ENCODE data around the gene GLRX3.

The GLRX3 gene

GRCh38 chr10:130226012-130226411, 89.8 kb downstream of the GLRX3 start:
- no peak overlapping the region for H3K9ac ChIP-seq (ENCODE audit: low read length)
- H3K36me3 ChIP-seq (replicated peaks; ENCODE audit: low read depth, low read length): no peaks in the 10 kb centered on the region
- H3K4me3 ChIP-seq (ENCODE audit: low read length): no peak overlapping the region
- H2AFZ ChIP-seq (ENCODE audit: low read depth, low read length): no peak overlapping the region
- H3K79me2 ChIP-seq (ENCODE audit: low read length): no peaks in the 10 kb centered on the region
- no peaks in the 10 kb centered on the region for H3K9me3 ChIP-seq (ENCODE audit: insufficient read depth, low read length)
- H3K4me2 ChIP-seq (ENCODE audit: low read length): no peak overlapping the region
- H4K20me1 ChIP-seq (ENCODE audit: insufficient read depth, low read length): no peaks in the 10 kb centered on the region
- H3K4me1 ChIP-seq (ENCODE audit: low read length): no peaks in the 10 kb centered on the region
- H3K27me3 ChIP-seq (ENCODE audit: low read depth, low read length): no peaks in the 10 kb centered on the region
- no peak overlapping the region for H3K27ac ChIP-seq (ENCODE audit: low read length)
- no peak for TF ChIP-seq CTCF (IDR thresholded peaks at IDR 0.05; ENCODE audit: low read depth, low read length)
- TF ChIP-seq EZH2phosphoT487 (IDR thresholded peaks at IDR 0.05; ENCODE audit: low read depth): no peak

DNA sequence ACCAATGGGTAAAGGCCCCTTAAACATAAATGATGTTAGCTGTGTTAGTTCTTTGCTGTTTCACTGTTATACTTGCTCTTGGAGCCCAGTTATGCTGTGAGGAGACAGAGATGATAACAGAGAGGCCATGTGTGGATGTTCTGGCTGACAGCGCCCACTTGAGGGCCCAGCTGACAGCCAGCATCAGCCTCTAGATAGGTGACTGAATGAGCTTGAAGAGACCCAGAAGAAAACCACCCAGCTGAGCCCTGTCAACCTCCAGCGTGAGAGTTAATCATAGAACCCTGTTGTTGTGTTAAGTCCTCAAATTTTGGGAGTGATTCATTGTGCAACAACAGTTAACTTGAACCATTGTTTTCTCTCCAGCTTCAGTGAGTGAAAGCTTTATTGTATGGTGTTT, 91.7 kb downstream of the GLRX3 start:
- Histone ChIP-seq H3K27ac (ENCODE audit: low read length) (no peak overlapping the region), H4K20me1 (ENCODE audit: insufficient read depth, low read length) (no peaks in the 10 kb centered on the region), H3K9me3 (ENCODE audit: insufficient read depth, low read length) (no peaks in the 10 kb centered on the region), H3K4me3 (ENCODE audit: low read length) (no peak overlapping the region), H2AFZ (ENCODE audit: low read depth, low read length) (no peak overlapping the region), H3K27me3 (ENCODE audit: low read depth, low read length) (no peaks in the 10 kb centered on the region), H3K4me2 (ENCODE audit: low read length) (no peak overlapping the region), H3K9ac (ENCODE audit: low read length) (no peak overlapping the region), H3K36me3 (replicated peaks; ENCODE audit: low read depth, low read length) (no peaks in the 10 kb centered on the region), H3K79me2 (ENCODE audit: low read length) (no peaks in the 10 kb centered on the region), H3K4me1 (ENCODE audit: low read length) (no peaks in the 10 kb centered on the region)
- TF ChIP-seq EZH2phosphoT487 (IDR thresholded peaks at IDR 0.05; ENCODE audit: low read depth): no peak
- no peak for TF ChIP-seq CTCF (IDR thresholded peaks at IDR 0.05; ENCODE audit: low read depth, low read length)
